Uterus (tissue), 2 donors: ENCODE data around the gene CELF2.

Source experiments
- POLR2A ChIP-seq, 2 donors: fragments of 450-650 bp; IDR thresholded peaks; one replicate each; pipeline ENCODE4 v1.6.1; 2016; ENCODE audit warnings: antibody characterized with exemption in 2 of 2, mild to moderate bottlenecking in 1 of 2, moderate library complexity in 1 of 2
- TF ChIP-seq, protein P1 (sequence below), 4 experiments: fragments of 200-600 bp in 2 of 4; fragments of 450-650 bp in 2 of 4; sonication (generic) in 2 of 4; IDR thresholded peaks; one replicate each; pipeline ENCODE4 v1.5.1; 2016 to 2019; ENCODE audit warnings: antibody characterized with exemption in 4 of 4, mild to moderate bottlenecking in 2 of 4, moderate library complexity in 1 of 4

DNA sequence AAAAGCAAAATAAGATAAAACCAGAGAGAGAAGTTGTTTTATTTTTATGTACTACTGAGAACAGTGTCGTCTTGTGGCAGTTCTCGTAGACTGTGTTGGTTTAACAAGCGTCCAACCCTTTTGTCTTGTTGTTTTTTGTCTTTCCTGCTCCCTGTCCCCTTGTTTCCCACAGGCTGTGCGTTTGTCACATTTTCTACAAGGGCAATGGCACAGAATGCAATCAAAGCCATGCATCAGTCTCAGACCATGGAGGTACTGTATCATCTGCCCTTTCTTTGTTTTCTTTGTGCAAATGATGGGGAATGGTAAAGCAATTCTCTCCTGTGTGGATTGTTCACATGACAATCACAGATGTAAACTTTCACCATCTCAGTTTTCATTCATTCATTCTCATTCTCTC, 248.8 kb downstream of the CELF2 start:
- TF ChIP-seq, protein P1, sequence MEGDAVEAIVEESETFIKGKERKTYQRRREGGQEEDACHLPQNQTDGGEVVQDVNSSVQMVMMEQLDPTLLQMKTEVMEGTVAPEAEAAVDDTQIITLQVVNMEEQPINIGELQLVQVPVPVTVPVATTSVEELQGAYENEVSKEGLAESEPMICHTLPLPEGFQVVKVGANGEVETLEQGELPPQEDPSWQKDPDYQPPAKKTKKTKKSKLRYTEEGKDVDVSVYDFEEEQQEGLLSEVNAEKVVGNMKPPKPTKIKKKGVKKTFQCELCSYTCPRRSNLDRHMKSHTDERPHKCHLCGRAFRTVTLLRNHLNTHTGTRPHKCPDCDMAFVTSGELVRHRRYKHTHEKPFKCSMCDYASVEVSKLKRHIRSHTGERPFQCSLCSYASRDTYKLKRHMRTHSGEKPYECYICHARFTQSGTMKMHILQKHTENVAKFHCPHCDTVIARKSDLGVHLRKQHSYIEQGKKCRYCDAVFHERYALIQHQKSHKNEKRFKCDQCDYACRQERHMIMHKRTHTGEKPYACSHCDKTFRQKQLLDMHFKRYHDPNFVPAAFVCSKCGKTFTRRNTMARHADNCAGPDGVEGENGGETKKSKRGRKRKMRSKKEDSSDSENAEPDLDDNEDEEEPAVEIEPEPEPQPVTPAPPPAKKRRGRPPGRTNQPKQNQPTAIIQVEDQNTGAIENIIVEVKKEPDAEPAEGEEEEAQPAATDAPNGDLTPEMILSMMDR (IDR thresholded peaks at IDR 0.05), result no peak
- no peak for TF ChIP-seq POLR2A (IDR thresholded peaks at IDR 0.05)
